Measurements from ENCODE around the gene NRG3.

- TF ChIP-seq CTCF (IDR thresholded peaks at IDR 0.05): peak; percentile 31
- no peak for TF ChIP-seq POLR2AphosphoS5 (IDR thresholded peaks at IDR 0.05; ENCODE audit: low read depth, low read length)
Observed at GRCh38 chr10:82811621-82812020, 936.6 kb downstream of the NRG3 start.

Data from Panc1 (cell line).